Mesothelial cell of epicardium (in vitro differentiated cells): ENCODE measurements around the gene SMTNL1. TPM values are rescaled to one million over a fixed set of nuclear protein-coding genes. Genes with fewer than 3 reads are reported as not detected.

Source experiments
- DNase-seq, 2 experiments: peaks; one replicate each; pipeline ENCODE4 v3.0.0; 2021; ENCODE audit warnings: low spot score in 2 of 2; ENCODE audit not compliant: unreplicated experiment in 2 of 2
- H3K27ac Mint-ChIP-seq: 2 replicates; pipeline ENCODE4 v1.8.0; 2021; ENCODE audit warnings: mixed read lengths
- H3K27me3 Mint-ChIP-seq: 2 replicates; pipeline ENCODE4 v1.8.0; 2021; ENCODE audit warnings: low read depth, mixed read lengths
- H3K36me3 Mint-ChIP-seq: 2 replicates; pipeline ENCODE4 v1.8.0; 2021; ENCODE audit warnings: mixed read lengths
- H3K4me1 Mint-ChIP-seq: 2 replicates; pipeline ENCODE4 v1.8.0; 2021; ENCODE audit warnings: mixed read lengths
- H3K4me3 Mint-ChIP-seq: 2 replicates; pipeline ENCODE4 v1.8.0; 2021; ENCODE audit warnings: mild to moderate bottlenecking, moderate library complexity, mixed read lengths
- H3K9me3 Mint-ChIP-seq: 2 replicates; pipeline ENCODE4 v1.8.0; 2021; ENCODE audit warnings: mixed read lengths
- CTCF ChIP-seq: fragments of 200-600 bp; sonication (generic); IDR thresholded peaks from one replicate; pipeline ENCODE4 v1.5.0; 2021; ENCODE audit warnings: antibody characterized with exemption; ENCODE audit not compliant: unreplicated experiment
- total RNA-seq: library from RNA; stranded (reverse); gene quantifications from 3 replicates; pipeline ENCODE4 v1.2.1, GENCODE V29; 2021

SMTNL1 gene
- total RNA-seq, 1 donor from 2014 or later = not detected

GRCh38 chr11:57521116-57521515 lies 16.3 kb upstream of the SMTNL1 start:
- H3K4me3 Mint-ChIP-seq = no peak overlapping the region
- no peaks in the 10 kb centered on the region for H3K36me3 Mint-ChIP-seq
- no peak for DNase-seq
- H3K27ac Mint-ChIP-seq = no peak overlapping the region
- H3K27me3 Mint-ChIP-seq = peaks cover 33% of the 10 kb centered on the region
- no peaks in the 10 kb centered on the region for H3K9me3 Mint-ChIP-seq
- TF ChIP-seq CTCF = no peak
- peaks cover under 1% of the 10 kb centered on the region for H3K4me1 Mint-ChIP-seq

GRCh38 chr11:57523419-57523818 lies 14.0 kb upstream of the SMTNL1 start:
- Mint-ChIP-seq H3K36me3 (no peaks in the 10 kb centered on the region), H3K4me1 (no peaks in the 10 kb centered on the region), H3K9me3 (no peaks in the 10 kb centered on the region), H3K27me3 (peaks cover 16% of the 10 kb centered on the region), H3K4me3 (no peak overlapping the region), H3K27ac (no peak overlapping the region)
- no peak for TF ChIP-seq CTCF
- no peak for DNase-seq

- Mint-ChIP-seq H3K27me3 (peaks cover 4% of the 10 kb centered on the region), H3K27ac (no peak overlapping the region), H3K4me3 (no peak overlapping the region), H3K36me3 (no peaks in the 10 kb centered on the region), H3K4me1 (peaks cover 20% of the 10 kb centered on the region), H3K9me3 (no peaks in the 10 kb centered on the region)
- TF ChIP-seq CTCF = peak; percentile 88
- DNase-seq = peak in 1 of 2 experiments; percentile 84
Measured at GRCh38 chr11:57527056-57527631, 10.3 kb upstream of the SMTNL1 start.

- no peak for DNase-seq
- Mint-ChIP-seq H3K36me3 (no peaks in the 10 kb centered on the region), H3K27ac (no peak overlapping the region), H3K27me3 (no peaks in the 10 kb centered on the region), H3K9me3 (no peaks in the 10 kb centered on the region), H3K4me1 (peaks cover 20% of the 10 kb centered on the region), H3K4me3 (no peak overlapping the region)
- no peak for TF ChIP-seq CTCF
Measured at GRCh38 chr11:57529012-57529411, 8.4 kb upstream of the SMTNL1 start.

- Mint-ChIP-seq H3K4me3 (peak overlapping the region; percentile 93), H3K4me1 (peaks cover 20% of the 10 kb centered on the region), H3K36me3 (no peaks in the 10 kb centered on the region), H3K27ac (peak overlapping the region; percentile 93), H3K9me3 (no peaks in the 10 kb centered on the region), H3K27me3 (peaks cover 5% of the 10 kb centered on the region)
- no peak for DNase-seq
- no peak for TF ChIP-seq CTCF
Measured at GRCh38 chr11:57530215-57530595, 7.2 kb upstream of the SMTNL1 start.
